Ishikawa (cell line): ENCODE measurements around the gene MIS18BP1.

ENCODE experiments used
- CREB1 ChIP-seq: IDR thresholded peaks from 2 replicates; pipeline ENCODE4 v1.6.1; 2012; ENCODE audit warnings: low read depth
- EP300 ChIP-seq: IDR thresholded peaks from 2 replicates; pipeline ENCODE4 v1.6.1; 2012; ENCODE audit warnings: borderline replicate concordance
- MAX ChIP-seq: IDR thresholded peaks from 2 replicates; pipeline ENCODE4 v1.6.1; 2012
- RAD21 ChIP-seq: IDR thresholded peaks from 2 replicates; pipeline ENCODE4 v1.6.1; 2012; ENCODE audit warnings: low read depth
- REST ChIP-seq: IDR thresholded peaks from 2 replicates; pipeline ENCODE4 v1.6.1; 2012; ENCODE audit warnings: low read depth, mild to moderate bottlenecking
- TCF12 ChIP-seq: IDR thresholded peaks from 2 replicates; pipeline ENCODE4 v1.6.1; 2012; ENCODE audit warnings: low read depth
- TEAD4 ChIP-seq: IDR thresholded peaks from 2 replicates; pipeline ENCODE4 v1.6.1; 2012
- USF1 ChIP-seq: IDR thresholded peaks from 2 replicates; pipeline ENCODE4 v1.6.1; 2012
- YY1 ChIP-seq: IDR thresholded peaks from 2 replicates; pipeline ENCODE4 v1.6.1; 2012; ENCODE audit warnings: low read depth
- ZBTB7A ChIP-seq: IDR thresholded peaks from 2 replicates; pipeline ENCODE4 v1.6.1; 2012; ENCODE audit warnings: low read depth

- TF ChIP-seq TEAD4 (no peak), REST (no peak), MAX (no peak), YY1 (no peak), EP300 (no peak), CREB1 (no peak), USF1 (no peak), TCF12 (no peak), RAD21 (no peak), ZBTB7A (no peak)
These were observed 96.9 kb downstream of the MIS18BP1 start for GRCh38 chr14:45156067-45156466.
